GM19025 (cell line): ENCODE measurements around the gene HTR7.
"Not testable (repeated sequence)": the region's sequence is repeated elsewhere in the genome, so short reads cannot be mapped to it uniquely, and the experiment has no call there.

Experiments
- ATAC-seq: cut with Tn5 transposase; IDR thresholded peaks from one replicate; pipeline ENCODE4 v1.9.1; 2021; ENCODE audit warnings: mild to moderate bottlenecking, low read depth, moderate library complexity; ENCODE audit not compliant: unreplicated experiment

Gene HTR7

DNA sequence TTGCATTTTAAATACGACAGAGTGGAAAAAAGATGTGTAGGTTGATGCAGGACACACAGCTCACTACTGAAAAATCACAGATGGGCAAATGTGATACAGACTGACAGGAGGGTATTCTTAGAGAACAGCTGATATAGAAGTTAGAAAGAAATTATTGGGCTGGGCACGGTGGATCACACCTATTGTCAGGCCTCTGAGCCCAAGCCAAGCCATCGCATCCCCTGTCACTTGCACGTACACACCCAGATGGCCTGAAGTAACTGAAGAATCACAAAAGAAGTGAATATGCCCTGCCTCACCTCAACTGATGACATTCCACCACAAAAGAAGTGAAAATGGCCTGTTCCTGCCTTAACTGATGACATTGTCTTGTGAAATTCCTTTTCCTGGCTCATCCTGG, 50.7 kb downstream of the HTR7 start:
- not testable (repeated sequence) for ATAC-seq

DNA sequence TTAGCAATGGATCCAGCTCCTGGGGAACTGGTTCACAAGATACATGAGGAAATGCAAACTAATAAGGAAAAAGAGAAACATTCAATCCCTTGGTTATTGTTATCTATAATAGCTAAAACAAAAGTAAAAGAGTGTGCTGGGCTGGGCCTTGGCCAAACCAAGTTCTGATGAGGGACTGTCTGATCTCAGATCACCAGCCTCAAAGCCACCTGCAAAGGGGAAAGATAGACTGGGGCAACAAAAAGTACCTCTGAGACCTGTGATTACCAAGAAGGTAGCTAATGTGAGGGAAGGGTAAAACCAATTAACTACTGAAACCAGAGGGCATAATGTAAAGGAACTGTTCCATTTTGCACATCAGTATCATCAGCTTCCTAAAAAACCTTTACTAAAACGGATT, 51.2 kb downstream of the HTR7 start:
- ATAC-seq, result no peak

DNA sequence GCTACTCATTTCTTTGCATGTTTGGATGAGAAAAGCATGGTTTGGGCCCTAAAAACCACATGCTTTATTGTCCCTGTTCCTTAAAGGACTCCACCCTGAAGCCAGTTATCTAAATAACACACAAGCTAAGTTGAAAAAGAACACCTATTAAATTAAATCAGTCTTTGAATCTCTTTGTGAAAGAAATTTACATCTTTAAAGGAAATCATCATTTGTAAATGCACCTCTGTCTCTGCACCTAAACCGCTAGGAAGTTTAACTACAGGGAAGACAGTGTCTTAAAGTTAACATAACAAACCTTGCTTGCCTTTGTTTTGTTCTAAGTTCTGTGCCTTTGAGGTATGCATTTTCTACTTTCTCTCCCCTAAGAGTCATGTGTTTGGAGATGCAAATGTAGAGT, 52.6 kb downstream of the HTR7 start:
- no peak for ATAC-seq

DNA sequence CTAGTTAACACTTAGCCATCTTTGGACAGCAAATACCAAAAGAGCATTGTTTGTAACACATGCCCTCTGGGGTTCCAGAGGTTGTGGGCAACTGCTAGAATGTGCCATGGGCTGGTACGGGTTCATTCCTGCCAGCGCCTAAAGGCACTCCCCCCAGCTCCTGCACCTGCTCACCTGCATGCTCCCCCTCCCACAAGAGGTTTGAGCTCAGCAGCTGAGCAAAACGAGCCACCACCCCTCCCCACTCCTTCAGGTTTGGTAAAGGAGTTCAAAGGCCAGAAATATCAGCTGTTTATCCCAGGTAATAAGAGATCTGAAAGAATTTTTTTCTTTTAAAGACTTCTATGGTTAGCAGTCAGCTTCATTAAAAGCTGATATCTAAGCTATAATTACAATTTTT, 53.5 kb downstream of the HTR7 start:
- ATAC-seq, result no peak

DNA sequence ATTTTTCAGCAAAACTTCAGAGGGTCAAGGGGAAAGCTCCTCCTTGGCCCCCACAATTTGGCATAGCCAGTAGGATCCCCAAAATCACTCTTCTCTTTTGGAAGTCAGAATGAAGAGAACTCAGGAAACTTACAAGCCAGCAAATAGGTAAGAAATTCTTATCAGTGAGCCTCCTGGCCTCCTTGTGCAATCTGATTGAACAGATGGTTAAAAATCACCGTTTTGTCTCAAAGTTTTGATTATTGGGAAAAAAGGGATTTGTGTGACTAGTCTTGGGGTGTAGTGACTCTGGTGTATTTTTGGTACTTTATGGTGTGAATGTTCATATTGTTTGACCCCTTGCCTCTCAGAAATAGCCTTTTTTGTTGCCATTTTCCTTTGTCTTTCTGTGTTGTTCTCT, 56.2 kb downstream of the HTR7 start:
- no peak for ATAC-seq

DNA sequence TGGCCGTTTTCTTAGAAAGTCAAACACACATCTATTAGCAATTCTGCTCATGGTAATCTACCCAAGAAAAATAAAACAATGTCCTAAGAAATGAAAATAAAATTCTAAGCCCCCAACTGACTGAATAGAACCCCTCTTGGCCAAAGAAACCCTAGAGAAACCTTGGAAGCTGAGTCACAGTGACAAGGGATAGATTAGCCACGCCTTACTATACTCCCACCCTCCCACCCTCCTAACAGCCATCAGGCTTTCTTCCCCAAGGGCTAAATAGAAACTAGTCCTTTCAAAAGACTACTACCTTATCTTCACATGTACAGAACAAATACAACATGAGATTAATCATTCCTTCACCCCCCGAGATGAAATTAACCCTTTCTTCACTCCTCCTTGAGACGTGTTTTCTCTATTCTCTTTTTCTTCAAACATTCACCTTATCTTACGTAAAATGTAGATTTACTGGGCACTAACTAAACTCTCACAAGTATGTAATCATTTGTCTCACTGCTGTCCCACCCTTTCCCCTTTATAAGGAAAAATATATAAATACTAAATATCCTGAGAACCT, 57.5 kb downstream of the HTR7 start:
- ATAC-seq, result no peak

DNA sequence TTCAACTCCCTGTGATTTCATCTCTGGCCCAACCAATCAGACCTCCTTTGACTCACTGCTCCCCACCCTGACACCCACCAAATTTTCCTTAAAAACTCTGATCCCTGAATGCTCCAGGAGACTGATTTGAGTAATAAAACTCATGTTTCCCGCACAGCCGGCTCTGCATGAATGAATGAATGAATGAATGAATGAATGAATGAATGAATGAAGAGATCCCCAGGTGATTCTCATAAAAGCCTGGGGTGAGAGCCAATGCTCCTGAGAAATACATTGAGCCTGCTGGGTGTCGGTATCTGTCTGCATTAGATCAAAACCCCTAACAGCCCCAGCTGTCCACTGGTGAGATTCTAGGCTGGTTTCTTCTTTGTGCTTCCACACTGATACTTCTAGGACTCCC, 58.7 kb downstream of the HTR7 start:
- ATAC-seq, result no peak

DNA sequence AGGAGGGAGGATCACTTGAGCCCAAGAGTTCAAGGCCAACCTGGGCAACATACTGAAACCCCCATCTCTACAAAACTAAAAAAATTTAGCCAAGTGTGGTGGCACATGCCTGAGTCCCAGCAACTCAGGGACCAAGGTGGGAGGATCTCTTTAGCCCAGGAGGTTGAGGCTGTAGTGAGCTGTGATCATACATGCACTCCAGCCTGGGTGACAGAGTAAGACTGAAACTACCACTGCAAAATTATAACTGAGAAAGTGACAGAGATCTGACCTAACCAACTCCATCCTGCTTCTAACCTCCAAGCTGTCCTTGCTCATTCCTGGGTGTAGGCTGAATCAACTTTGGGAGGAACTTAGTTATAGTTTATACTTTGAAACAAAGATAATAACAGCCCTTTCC, 59.4 kb downstream of the HTR7 start:
- no peak for ATAC-seq

DNA sequence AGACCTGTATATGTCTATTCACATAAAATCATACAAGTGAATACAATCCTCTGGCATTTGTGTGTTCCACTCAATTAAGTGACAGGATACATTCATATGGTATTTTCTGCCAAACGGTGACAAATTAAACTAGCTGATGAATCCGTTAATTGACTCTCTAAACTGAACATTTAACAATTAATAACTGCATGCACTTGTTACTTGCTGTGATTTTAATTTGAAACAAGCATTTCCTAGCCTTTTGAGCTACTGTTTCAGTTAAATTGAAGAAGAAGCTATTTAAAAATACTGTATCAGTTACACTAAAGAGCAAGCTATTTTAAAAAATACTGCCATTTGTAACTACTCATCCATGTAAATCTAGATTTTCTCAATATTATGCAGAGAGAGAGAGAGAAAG, 67.4 kb downstream of the HTR7 start:
- no peak for ATAC-seq

DNA sequence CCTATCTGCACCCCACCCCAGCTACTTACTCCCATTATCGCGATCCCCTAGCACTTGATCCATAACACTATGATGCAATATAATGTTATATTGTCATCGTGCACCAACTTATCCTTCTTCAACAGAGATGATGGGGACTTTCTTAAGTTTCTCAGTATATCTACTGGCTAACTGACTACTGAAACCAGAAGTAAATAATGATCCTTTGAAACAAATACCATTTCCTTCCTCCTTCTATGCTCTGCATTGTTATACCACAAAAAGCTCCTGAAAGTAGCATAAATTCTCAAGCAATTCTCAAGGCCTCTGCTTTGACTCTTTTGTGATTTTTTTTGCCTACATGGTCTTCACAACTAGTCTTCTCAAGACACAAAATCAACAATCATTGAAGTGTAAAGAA, 68.9 kb downstream of the HTR7 start:
- peak; percentile 77 for ATAC-seq

DNA sequence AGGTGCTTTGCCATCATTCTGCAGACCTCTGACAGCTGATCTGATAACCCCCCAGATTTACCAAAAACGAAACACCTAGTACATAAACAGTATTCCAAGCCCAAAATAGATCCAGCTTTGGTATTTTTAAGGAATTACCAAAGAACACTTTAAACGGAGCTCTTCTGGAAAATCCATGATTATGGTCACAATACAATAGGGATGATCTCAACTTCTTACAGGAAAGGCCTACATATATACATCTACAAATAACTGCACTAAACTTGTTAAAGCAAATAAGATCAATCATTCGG, 69.7 kb downstream of the HTR7 start:
- no peak for ATAC-seq

DNA sequence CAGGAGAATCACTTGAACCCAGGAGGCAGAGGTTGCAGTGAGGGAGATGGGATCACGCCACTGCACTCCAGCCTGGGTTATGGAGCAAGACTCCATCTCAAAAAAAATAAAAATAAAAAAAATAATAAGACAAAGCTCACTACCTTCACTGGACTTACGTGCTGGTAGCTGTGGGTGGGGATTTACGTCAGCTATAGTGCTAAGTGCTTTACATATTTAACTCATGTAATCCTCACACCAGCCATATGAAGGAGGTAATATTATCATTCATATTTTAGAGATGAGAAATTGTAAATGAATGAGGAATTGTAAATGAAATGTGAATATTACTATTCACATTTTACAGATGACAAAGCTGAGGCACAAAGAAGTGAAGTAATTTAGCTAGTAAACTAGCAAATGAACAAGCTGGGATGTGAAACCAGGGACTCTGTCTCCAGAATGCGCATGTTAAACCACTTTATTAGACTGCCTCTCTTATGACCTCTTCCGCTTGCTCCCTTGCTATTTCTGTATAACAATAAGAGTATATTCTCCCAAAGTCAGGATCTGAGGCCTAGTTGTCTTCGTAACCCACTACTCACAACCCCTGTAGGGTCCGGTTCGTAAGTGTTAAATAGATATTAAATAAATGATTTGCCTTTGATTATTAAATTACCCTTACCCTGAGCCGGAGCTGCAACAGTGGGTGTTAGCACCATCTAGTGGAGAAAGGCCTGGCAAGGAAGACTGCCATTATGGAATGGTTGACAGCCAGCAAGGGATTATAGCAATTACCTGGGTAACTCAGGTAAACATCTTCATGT, 70.2 kb downstream of the HTR7 start:
- ATAC-seq, result no peak

DNA sequence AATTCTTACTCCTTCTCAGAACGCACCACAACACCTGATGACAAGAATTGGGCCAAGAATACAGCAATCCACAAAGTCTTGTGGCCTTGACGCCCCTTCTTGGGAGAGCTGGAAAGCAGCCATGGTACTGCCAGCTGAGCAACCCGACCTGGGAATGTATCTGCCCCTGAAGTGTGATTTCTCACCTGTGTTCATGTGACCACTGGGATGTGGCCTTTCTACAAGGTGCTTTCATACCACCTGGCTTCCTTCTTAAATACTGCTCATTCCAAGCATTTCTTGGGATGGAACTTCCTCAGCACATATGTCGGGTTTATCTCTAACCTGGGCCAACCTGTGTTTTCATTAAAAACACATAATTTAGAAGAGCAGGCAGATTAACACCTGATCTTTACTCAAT, 72.1 kb downstream of the HTR7 start:
- no peak for ATAC-seq

DNA sequence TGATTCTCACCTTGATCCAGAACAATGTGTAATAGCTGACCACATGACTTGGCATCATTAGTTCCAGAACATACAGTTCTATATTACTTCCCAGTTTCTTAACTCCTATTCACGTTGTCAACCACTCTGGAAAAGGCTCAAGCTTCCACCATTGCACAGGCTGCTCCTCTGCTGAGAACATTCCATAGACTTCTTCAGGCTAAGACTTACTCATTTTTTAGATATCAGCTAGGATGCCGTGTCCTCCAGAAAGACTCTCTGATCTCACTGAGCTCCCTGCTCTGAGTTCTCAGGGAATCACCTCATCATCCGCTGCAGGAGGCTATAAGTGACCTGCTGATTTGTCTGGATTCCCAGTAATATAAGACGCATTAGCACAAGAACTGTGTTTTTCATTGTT, 73.1 kb downstream of the HTR7 start:
- ATAC-seq, result no peak

DNA sequence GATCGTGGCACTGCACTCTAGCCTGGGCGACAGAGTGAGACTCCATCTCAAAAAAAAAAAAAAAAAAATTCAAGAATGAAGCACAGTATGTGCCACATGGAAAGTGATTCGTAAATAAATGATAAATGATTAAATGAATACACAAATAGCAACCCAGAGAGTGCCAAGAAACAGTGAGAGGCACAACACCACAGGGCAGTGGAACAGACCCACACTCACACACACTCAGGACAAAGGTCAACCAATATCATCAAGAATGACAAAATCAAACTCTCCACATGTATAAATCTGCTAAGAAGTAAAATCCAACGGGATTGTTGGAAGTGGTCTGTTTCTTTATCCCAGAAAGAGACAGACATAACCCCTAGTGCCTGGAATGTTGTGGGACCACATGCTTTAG, 77.4 kb downstream of the HTR7 start:
- no peak for ATAC-seq

DNA sequence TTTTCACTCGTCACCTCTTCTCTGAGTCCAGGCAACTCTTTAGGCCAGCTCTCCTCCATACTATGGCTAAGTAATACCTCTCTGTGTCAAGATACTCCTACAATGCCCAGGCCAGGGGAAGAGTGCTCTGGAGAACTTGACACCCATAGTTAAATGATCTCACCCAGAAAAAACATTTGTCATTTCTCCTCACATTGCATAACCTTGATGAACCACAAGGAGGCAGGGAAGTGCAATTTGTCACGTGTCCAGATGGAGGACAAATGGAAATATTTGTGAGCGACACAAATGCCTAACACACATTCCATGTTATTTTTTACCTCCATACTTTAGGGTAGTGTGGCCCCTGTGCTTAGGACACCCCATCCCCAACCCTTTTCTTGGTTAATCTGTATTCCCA, 78.3 kb downstream of the HTR7 start:
- no peak for ATAC-seq

DNA sequence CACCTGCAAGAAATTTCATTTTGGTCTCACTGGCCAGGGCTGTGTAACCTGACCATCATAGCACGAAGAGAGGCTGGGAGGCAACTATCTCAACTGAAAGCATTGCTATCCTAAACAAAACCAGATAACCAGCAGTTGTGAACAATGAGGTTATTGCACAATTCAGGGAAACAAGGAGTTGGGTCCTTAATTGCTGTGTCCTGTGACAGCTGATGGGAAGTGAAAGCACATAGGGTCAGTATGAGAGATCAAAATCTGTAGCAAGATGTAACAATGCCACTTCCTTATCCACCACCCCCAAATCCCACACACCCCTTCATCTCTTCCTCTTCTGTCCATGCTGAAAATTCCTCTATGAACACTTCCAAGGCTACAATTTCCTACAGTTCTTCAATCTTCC, 80.2 kb downstream of the HTR7 start:
- no peak for ATAC-seq

DNA sequence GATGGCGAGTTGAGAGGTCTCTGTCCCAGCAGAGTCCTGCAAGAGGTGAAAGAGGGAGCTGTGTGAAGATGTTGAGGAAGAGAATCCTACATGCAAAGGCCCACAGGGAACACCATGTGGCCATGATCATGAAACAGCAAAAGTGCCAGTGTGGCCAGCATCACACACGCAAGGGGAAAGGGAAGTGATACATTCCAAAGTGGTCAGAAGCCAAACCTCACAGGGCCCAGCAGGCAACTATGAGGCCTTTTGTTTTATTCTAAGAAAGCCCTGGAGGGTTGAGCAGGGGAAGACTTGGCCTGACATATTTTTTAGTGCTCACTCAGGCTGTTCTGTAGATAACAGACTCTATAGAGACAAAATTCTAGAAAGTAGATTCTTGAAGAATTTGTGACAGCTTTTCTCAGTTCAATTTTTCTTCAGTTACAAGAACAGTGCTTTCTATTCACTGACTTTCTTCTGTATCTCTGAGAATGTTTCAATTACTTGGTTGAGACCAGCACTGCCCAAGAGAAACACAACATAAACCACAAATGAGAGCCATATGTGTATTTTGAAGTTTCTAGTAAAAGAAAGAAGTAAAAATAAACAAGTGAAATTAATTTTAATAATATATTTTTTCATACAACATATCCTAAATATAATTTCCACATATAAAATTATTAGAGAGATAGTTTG, 82.3 kb downstream of the HTR7 start:
- no peak for ATAC-seq

DNA sequence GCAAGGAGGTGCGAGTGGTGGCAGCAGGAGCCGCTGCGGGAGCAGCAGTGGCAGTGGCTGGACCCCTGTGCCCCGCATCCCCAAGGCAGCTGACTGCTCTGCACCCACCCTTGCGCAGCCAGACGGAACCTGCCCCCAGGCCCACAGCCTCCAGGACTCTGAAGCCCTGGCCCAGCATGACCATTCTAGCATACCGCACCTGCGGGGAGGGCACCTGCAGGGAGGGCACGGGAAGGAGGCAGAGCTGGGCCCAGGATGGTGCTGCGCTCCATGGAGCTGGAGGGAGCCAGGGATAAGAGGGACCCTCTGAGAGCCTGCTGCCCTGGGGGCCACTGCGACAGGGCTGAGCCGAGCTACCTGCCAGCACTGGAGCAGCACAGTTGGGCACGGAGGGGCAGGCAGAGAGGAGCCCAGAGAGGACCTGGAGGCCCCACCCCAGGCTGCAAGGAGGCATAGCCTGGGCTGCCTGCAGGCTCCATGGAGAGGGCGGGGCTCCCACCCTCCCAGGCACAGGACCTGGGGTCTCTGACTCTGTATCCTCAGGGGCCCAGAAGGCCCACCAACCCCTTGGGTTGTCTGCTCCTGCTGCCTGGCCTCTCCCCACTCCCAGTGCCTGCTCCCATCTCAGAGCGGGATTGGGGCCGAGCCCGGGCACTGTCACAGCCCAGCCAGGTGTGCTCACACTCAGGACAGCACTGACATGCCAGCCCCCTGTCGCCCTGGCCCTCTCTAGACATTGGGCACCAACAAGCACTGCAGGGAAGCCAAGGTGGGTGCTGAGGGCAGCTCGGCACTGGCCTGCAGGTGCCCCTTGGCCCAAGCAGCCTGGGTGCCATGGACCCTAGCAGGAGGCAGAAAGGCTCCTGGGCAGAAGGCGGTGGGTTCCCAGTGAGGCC, 87.6 kb downstream of the HTR7 start:
- no peak for ATAC-seq

DNA sequence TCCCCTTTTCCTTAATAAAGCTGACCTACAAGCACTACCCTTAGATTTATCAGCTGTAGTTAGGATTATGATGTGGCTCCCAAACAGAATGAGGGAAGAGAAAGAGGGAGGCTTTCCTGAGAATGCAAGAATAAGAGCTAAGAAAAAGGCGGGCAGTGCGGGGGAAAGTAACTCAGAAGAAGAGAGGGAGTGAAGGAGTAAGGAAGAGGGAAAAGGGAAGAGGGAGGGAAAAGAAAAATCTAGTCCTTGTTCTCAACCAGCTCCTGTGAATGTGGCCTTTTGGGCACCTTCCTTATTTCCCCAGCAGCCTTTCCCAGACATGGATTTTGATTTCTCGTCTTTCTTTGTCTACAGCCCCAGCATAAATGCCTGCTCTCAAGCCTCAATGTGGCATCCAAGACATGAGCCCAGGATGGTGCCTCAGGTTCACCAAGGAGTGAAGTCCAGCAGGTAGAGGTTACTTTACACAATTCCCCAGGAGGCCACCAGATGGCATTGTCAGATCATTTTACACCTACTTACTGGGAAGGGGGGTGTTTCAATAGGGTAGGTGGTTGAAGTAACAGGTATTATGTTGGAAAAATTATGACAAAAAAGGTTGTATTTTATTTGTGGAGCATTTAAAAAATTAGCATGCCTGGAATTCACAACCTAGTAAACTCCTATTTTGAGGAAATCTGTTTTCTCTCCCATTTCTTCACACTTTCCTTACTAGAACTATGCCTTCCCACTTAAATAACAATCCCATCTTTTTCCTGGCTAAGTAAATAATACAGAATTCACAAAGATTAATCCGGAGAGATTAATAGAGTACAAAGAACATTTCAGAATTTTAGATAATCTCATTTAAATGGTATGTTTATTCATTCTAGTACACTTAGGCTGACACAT, 106.5 kb downstream of the HTR7 start:
- ATAC-seq, result no peak
